ENCODE measurements around the gene PHRF1. TPM values are rescaled to one million over a fixed set of nuclear protein-coding genes. Genes with fewer than 3 reads are reported as not detected.

Gene PHRF1
- polyA plus RNA-seq, 1 donor from 2014 or later, result 8.5 TPM

DNA sequence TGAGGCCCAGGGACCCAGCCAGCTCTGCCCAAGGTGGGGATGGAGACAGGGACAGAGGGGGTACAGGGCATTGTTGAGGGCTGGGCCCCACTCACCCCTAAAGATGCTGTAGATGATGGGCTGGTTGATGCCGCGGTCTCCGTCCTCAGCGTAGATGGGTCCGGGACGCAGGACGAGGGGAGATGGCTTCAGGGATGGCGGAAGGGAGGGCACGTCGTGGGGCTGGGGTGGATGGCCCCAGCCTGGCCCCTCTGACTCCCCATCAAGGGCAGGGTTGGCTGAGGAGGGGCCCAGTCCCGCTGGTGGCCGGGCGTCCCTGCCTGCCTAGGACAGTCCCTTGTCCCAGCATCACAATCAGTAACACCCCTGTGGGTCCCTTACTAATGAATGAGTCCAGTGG, 43.9 kb downstream of the PHRF1 start:
- no peaks in the 10 kb centered on the region for H4K20me1 ChIP-seq (ENCODE audit: insufficient read depth)
- H3K9me2 ChIP-seq (ENCODE audit: insufficient read depth, low read length), result no peaks in the 10 kb centered on the region
- H3K4me3 ChIP-seq (ENCODE audit: low read length), result no peak overlapping the region
- no peaks in the 10 kb centered on the region for H3K27me3 ChIP-seq (ENCODE audit: insufficient read depth, low read depth, low read length)
- no peak overlapping the region for H3K4me2 ChIP-seq (ENCODE audit: low read length)
- H3K9ac ChIP-seq (ENCODE audit: low read length), result no peak overlapping the region
- H2AFZ ChIP-seq (ENCODE audit: low read depth, low read length), result no peak overlapping the region
- H3K27ac ChIP-seq (ENCODE audit: low read length), result no peak overlapping the region
- H3K79me2 ChIP-seq (replicated peaks; ENCODE audit: insufficient read depth, low read length), result no peaks in the 10 kb centered on the region
- TF ChIP-seq RAD21 (conservative IDR thresholded peaks at IDR 0.05), result no peak
- TF ChIP-seq EZH2 (IDR thresholded peaks at IDR 0.05; ENCODE audit: borderline replicate concordance, insufficient read depth, low read length, poor library complexity, severe bottlenecking), result no peak
- no peak for TF ChIP-seq MXI1 (conservative IDR thresholded peaks at IDR 0.05; ENCODE audit: poor library complexity, severe bottlenecking)
- no peak for TF ChIP-seq SMC3 (conservative IDR thresholded peaks at IDR 0.05; ENCODE audit: poor library complexity)
- no peak for TF ChIP-seq EP300 (conservative IDR thresholded peaks at IDR 0.05; ENCODE audit: poor library complexity, severe bottlenecking)
- no peak for TF ChIP-seq POLR2AphosphoS5 (IDR thresholded peaks at IDR 0.05)
- no peak for TF ChIP-seq CTCF (IDR thresholded peaks at IDR 0.05; ENCODE audit: poor library complexity, severe bottlenecking)
- TF ChIP-seq TAF1 (IDR thresholded peaks at IDR 0.05; ENCODE audit: low read depth), result no peak
- TF ChIP-seq, protein P1, sequence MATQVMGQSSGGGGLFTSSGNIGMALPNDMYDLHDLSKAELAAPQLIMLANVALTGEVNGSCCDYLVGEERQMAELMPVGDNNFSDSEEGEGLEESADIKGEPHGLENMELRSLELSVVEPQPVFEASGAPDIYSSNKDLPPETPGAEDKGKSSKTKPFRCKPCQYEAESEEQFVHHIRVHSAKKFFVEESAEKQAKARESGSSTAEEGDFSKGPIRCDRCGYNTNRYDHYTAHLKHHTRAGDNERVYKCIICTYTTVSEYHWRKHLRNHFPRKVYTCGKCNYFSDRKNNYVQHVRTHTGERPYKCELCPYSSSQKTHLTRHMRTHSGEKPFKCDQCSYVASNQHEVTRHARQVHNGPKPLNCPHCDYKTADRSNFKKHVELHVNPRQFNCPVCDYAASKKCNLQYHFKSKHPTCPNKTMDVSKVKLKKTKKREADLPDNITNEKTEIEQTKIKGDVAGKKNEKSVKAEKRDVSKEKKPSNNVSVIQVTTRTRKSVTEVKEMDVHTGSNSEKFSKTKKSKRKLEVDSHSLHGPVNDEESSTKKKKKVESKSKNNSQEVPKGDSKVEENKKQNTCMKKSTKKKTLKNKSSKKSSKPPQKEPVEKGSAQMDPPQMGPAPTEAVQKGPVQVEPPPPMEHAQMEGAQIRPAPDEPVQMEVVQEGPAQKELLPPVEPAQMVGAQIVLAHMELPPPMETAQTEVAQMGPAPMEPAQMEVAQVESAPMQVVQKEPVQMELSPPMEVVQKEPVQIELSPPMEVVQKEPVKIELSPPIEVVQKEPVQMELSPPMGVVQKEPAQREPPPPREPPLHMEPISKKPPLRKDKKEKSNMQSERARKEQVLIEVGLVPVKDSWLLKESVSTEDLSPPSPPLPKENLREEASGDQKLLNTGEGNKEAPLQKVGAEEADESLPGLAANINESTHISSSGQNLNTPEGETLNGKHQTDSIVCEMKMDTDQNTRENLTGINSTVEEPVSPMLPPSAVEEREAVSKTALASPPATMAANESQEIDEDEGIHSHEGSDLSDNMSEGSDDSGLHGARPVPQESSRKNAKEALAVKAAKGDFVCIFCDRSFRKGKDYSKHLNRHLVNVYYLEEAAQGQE (IDR thresholded peaks at IDR 0.05; ENCODE audit: borderline replicate concordance), result no peak
- no peaks in the 10 kb centered on the region for H3F3A ChIP-seq (ENCODE audit: insufficient read depth, low read length, poor library complexity, severe bottlenecking)
- no peaks in the 10 kb centered on the region for H3K36me3 ChIP-seq (ENCODE audit: insufficient read depth, low read length)
- H3K9me3 ChIP-seq (ENCODE audit: low read length), result no peaks in the 10 kb centered on the region

DNA sequence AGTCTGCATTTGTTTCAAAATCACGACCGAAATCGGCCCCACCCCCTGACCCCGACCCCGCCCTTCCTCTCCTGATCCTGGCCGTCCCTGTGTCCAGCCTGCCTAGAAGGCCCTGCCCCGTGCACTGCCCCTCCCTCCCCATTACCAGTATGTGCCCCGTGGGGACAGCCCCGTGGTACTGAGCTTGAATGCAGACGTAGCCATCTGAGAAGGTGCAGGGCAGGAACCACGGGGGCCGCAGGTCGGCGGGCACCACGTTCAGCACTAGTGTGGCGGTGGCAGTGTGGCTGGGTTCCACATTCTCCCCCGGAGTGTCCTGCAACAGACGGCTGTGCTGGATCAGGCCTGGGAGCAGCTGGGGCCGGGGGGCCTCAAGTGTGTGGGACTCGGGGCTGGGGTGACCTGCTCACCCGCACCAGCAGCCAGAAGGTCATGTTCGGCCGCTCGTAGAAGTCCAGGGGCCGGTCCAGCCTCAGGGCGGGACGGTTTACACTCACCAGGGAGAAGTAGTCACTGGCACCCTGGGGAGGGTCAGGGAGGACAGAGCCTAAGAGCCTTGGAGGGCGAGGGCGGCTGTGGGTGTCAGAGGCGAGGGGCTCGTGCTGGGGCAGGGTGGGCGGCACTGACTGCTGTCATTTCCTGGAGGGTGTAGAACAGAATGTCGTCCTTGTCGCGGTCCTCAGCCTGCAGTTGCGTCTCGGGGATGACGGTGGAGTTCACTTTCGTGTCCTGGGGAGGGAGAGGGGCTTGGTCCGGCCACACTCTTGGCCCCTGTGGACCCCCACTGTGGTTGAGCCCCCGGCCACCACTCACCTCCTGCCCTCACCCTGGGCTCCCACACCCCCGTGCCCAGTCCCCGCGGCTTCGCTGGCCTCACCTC, 44.9 kb downstream of the PHRF1 start:
- no peak overlapping the region for H3K4me2 ChIP-seq (ENCODE audit: low read length)
- no peak overlapping the region for H3K4me3 ChIP-seq (ENCODE audit: low read length)
- no peaks in the 10 kb centered on the region for H3F3A ChIP-seq (ENCODE audit: insufficient read depth, low read length, poor library complexity, severe bottlenecking)
- no peaks in the 10 kb centered on the region for H4K20me1 ChIP-seq (ENCODE audit: insufficient read depth)
- H3K27me3 ChIP-seq (ENCODE audit: insufficient read depth, low read depth, low read length), result no peaks in the 10 kb centered on the region
- H3K27ac ChIP-seq (ENCODE audit: low read length), result no peak overlapping the region
- TF ChIP-seq SMC3 (conservative IDR thresholded peaks at IDR 0.05; ENCODE audit: poor library complexity) (no peak), RAD21 (conservative IDR thresholded peaks at IDR 0.05) (no peak), EP300 (conservative IDR thresholded peaks at IDR 0.05; ENCODE audit: poor library complexity, severe bottlenecking) (no peak), POLR2AphosphoS5 (IDR thresholded peaks at IDR 0.05) (no peak), MXI1 (conservative IDR thresholded peaks at IDR 0.05; ENCODE audit: poor library complexity, severe bottlenecking) (no peak), CTCF (IDR thresholded peaks at IDR 0.05; ENCODE audit: poor library complexity, severe bottlenecking) (no peak), EZH2 (IDR thresholded peaks at IDR 0.05; ENCODE audit: borderline replicate concordance, insufficient read depth, low read length, poor library complexity, severe bottlenecking) (no peak), TAF1 (IDR thresholded peaks at IDR 0.05; ENCODE audit: low read depth) (no peak)
- TF ChIP-seq, protein P1 (IDR thresholded peaks at IDR 0.05; ENCODE audit: borderline replicate concordance), result no peak
- no peaks in the 10 kb centered on the region for H3K9me3 ChIP-seq (ENCODE audit: low read length)
- no peaks in the 10 kb centered on the region for H3K79me2 ChIP-seq (replicated peaks; ENCODE audit: insufficient read depth, low read length)
- no peaks in the 10 kb centered on the region for H3K9me2 ChIP-seq (ENCODE audit: insufficient read depth, low read length)
- H2AFZ ChIP-seq (ENCODE audit: low read depth, low read length), result no peak overlapping the region
- no peaks in the 10 kb centered on the region for H3K36me3 ChIP-seq (ENCODE audit: insufficient read depth, low read length)
- H3K9ac ChIP-seq (ENCODE audit: low read length), result no peak overlapping the region
